Thymus (tissue), 11 donors: ENCODE results near the gene UBL7. TPM values are rescaled to one million over a fixed set of nuclear protein-coding genes. Genes with fewer than 3 reads are reported as not detected.

Experiments used
- DNase-seq, 9 donors: peaks; one replicate each; pipeline ENCODE4 v3.0.0-alpha.2; 2013; ENCODE audit warnings: low spot score in 9 of 9, low read depth in 6 of 9, missing footprints in 1 of 9
- H3K27ac ChIP-seq, 2 donors: one replicate each; pipeline ENCODE4 v1.5.1; 2013; ENCODE audit warnings: control low read depth in 1 of 2, low read depth in 1 of 2, low read length in 1 of 2, mild to moderate bottlenecking in 1 of 2, moderate library complexity in 1 of 2
- H3K27me3 ChIP-seq, 2 donors: one replicate each; pipeline ENCODE4 v1.5.1; 2013; ENCODE audit warnings: low read length in 1 of 2; ENCODE audit not compliant: control insufficient read depth in 2 of 2, insufficient read depth in 1 of 2
- H3K36me3 ChIP-seq, 2 donors: one replicate each; pipeline ENCODE4 v1.5.1; 2013; ENCODE audit warnings: low read length in 1 of 2, mild to moderate bottlenecking in 1 of 2, moderate library complexity in 1 of 2; ENCODE audit not compliant: control insufficient read depth in 2 of 2, insufficient read depth in 2 of 2
- H3K4me1 ChIP-seq, 2 donors: one replicate each; pipeline ENCODE4 v1.5.1; 2013; ENCODE audit warnings: low read length in 2 of 2; ENCODE audit not compliant: control insufficient read depth in 2 of 2, insufficient read depth in 2 of 2
- H3K4me3 ChIP-seq, 2 donors: one replicate each; pipeline ENCODE4 v1.5.1; 2013; ENCODE audit warnings: low read length in 2 of 2, control low read depth in 1 of 2, mild to moderate bottlenecking in 1 of 2
- H3K9me3 ChIP-seq, 2 donors: one replicate each; pipeline ENCODE4 v1.5.1; 2013; ENCODE audit warnings: low read length in 1 of 2, mild to moderate bottlenecking in 1 of 2; ENCODE audit not compliant: control insufficient read depth in 2 of 2, insufficient read depth in 1 of 2
- WGBS: extraction: QIAGEN DNeasy Blood & Tissue Kit; methylation state at CpG from one replicate; pipeline ENCODE4 v1.1.7; 2013; 5-methylcytosine and 5-hydroxymethylcytosine counted together
- polyA plus RNA-seq: library from polyadenylated mRNA; stranded (reverse); fragments of 200-250 nt; gene quantifications from one replicate; pipeline ENCODE4 v1.2.3, GENCODE V29; 2013
- total RNA-seq: library from RNA; stranded (reverse); fragments of 120-200 nt; gene quantifications from one replicate; pipeline ENCODE4 v1.2.4, GENCODE V29; 2013
- donor health status: healthy.

UBL7 gene
- total and polyA plus RNA-seq, 2 donors = 38.7 to 78.3 TPM

GRCh38 chr15:74445816-74446763 is 14.9 kb downstream of the UBL7 start:
- H3K36me3 ChIP-seq = peaks cover 61 to 64% of the 10 kb centered on the region in 2 donors
- no peaks in the 10 kb centered on the region for H3K27me3 ChIP-seq
- no peak for DNase-seq
- H3K4me3 ChIP-seq = no peak overlapping the region
- no peak overlapping the region for H3K27ac ChIP-seq
- H3K9me3 ChIP-seq = no peaks in the 10 kb centered on the region
- WGBS = 98% methylated on average over 9 of the region's 9 CpGs
- peaks cover 0 to 13% of the 10 kb centered on the region in 2 donors for H3K4me1 ChIP-seq

GRCh38 chr15:74444106-74445062 is 16.6 kb downstream of the UBL7 start:
- Histone ChIP-seq H3K27me3 (no peaks in the 10 kb centered on the region), H3K36me3 (peaks cover 44 to 48% of the 10 kb centered on the region in 2 donors), H3K9me3 (no peaks in the 10 kb centered on the region), H3K4me1 (peaks cover 0 to 13% of the 10 kb centered on the region in 2 donors), H3K4me3 (no peak overlapping the region), H3K27ac (no peak overlapping the region)
- WGBS = 96% methylated on average over 8 of the region's 8 CpGs
- no peak for DNase-seq

GRCh38 chr15:74443100-74443909 is 17.7 kb downstream of the UBL7 start:
- Histone ChIP-seq H3K9me3 (no peaks in the 10 kb centered on the region), H3K4me1 (peaks cover 2 to 17% of the 10 kb centered on the region in 2 donors), H3K36me3 (peaks cover 33 to 37% of the 10 kb centered on the region in 2 donors), H3K27ac (no peak overlapping the region), H3K27me3 (no peaks in the 10 kb centered on the region), H3K4me3 (no peak overlapping the region)
- DNase-seq = no peak
- 98% methylated on average over 14 of the region's 14 CpGs for WGBS

- H3K27me3 ChIP-seq = no peaks in the 10 kb centered on the region
- no peak for DNase-seq
- H3K36me3 ChIP-seq = peaks cover 26 to 30% of the 10 kb centered on the region in 2 donors
- 65% methylated on average over 3 of the region's 3 CpGs for WGBS
- peaks cover 3 to 21% of the 10 kb centered on the region in 2 donors for H3K4me1 ChIP-seq
- H3K4me3 ChIP-seq = no peak overlapping the region
- no peak overlapping the region for H3K27ac ChIP-seq
- no peaks in the 10 kb centered on the region for H3K9me3 ChIP-seq
Measured at GRCh38 chr15:74442604-74443003, 18.4 kb downstream of the UBL7 start.

- no peaks in the 10 kb centered on the region for H3K9me3 ChIP-seq
- peaks cover 3 to 21% of the 10 kb centered on the region in 2 donors for H3K4me1 ChIP-seq
- no peak overlapping the region for H3K27ac ChIP-seq
- H3K36me3 ChIP-seq = peaks cover 21 to 25% of the 10 kb centered on the region in 2 donors
- H3K4me3 ChIP-seq = no peak overlapping the region
- no peaks in the 10 kb centered on the region for H3K27me3 ChIP-seq
- 95% methylated on average over 3 of the region's 3 CpGs for WGBS
- no peak for DNase-seq
Measured at GRCh38 chr15:74442063-74442462, 18.9 kb downstream of the UBL7 start.

- Histone ChIP-seq H3K4me3 (no peak overlapping the region), H3K4me1 (peaks cover 3 to 24% of the 10 kb centered on the region in 2 donors), H3K36me3 (peaks cover 18 to 20% of the 10 kb centered on the region in 2 donors), H3K9me3 (no peaks in the 10 kb centered on the region), H3K27ac (no peak overlapping the region), H3K27me3 (no peaks in the 10 kb centered on the region)
- DNase-seq = no peak
- WGBS = 98% methylated on average over 6 of the region's 6 CpGs
Measured at GRCh38 chr15:74441248-74441941, 19.6 kb downstream of the UBL7 start.

- Histone ChIP-seq H3K27me3 (no peaks in the 10 kb centered on the region), H3K9me3 (no peaks in the 10 kb centered on the region), H3K4me3 (no peak overlapping the region), H3K27ac (no peak overlapping the region), H3K36me3 (no peaks in the 10 kb centered on the region), H3K4me1 (peaks cover 18 to 49% of the 10 kb centered on the region in 2 donors)
- WGBS = 1% methylated on average over 2 of the region's 2 CpGs
- DNase-seq = peak; percentile 62 to 92 (median 83)
Measured at GRCh38 chr15:74438721-74439316, 22.1 kb downstream of the UBL7 start.

GRCh38 chr15:74438206-74438605 is 22.8 kb downstream of the UBL7 start:
- Histone ChIP-seq H3K27ac (no peak overlapping the region), H3K4me3 (no peak overlapping the region), H3K27me3 (no peaks in the 10 kb centered on the region), H3K9me3 (no peaks in the 10 kb centered on the region), H3K36me3 (no peaks in the 10 kb centered on the region), H3K4me1 (peaks cover 18 to 49% of the 10 kb centered on the region in 2 donors)
- 57% methylated on average over 2 of the region's 2 CpGs for WGBS
- DNase-seq = no peak
